H1 (cell line): ENCODE data around the gene TSPAN17. TPM values are rescaled to one million over a fixed set of nuclear protein-coding genes. Genes with fewer than 3 reads are reported as not detected.
A peak's percentile ranks its signal among the peaks of the same experiment; 100 is the strongest.

Experiments used
- CTCF ChIA-PET: fragments of 300-600 bp; sonication (Branson Sonifier 250); formaldehyde crosslinking; loops from one replicate; lab custom pipeline; 2021; ENCODE audit not compliant: partially characterized antibody; lab: Charles Lee
- POLR2A ChIA-PET: fragments of 300-600 bp; sonication (Branson Sonifier 250); formaldehyde crosslinking; loops from one replicate; lab custom pipeline; 2021; ENCODE audit warnings: inconsistent platforms; ENCODE audit not compliant: partially characterized antibody; lab: Charles Lee
- DNase-seq, 2 experiments: peaks; one replicate each; pipeline versions ENCODE4 v3.0.0 to v3.0.0-alpha.2; 2010 to 2022; ENCODE audit warnings: low spot score in 2 of 2, low read depth in 1 of 2, mixed read lengths in 1 of 2
- FAIRE-seq: peaks from 2 replicates; lab custom pipeline; 2011; peaks lifted over from hg19 to GRCh38; lab: Jason Lieb, UNC
- H2AFZ ChIP-seq: 2 replicates; pipeline ENCODE4 v1.8.1; 2012; ENCODE audit warnings: low read length, inconsistent platforms
- H2AK5ac ChIP-seq: 2 replicates; pipeline ENCODE4 v1.6.1; 2013; ENCODE audit warnings: low read depth, low read length
- H2BK120ac ChIP-seq: replicated peaks from 2 replicates; pipeline ENCODE3; 2013; ENCODE audit warnings: low read depth, low read length, inconsistent platforms
- H2BK12ac ChIP-seq: 2 replicates; pipeline ENCODE4 v1.6.1; 2013; ENCODE audit warnings: low read depth, low read length
- H2BK15ac ChIP-seq: 2 replicates; pipeline ENCODE4 v1.6.1; 2013; ENCODE audit warnings: low read length
- H2BK20ac ChIP-seq: 2 replicates; pipeline ENCODE4 v1.6.1; 2013; ENCODE audit warnings: low read length
- H2BK5ac ChIP-seq: 2 replicates; pipeline ENCODE4 v1.6.1; 2013; ENCODE audit warnings: low read depth, low read length
- H3K14ac ChIP-seq: 2 replicates; pipeline ENCODE4 v1.6.1; 2013; ENCODE audit warnings: inconsistent platforms; ENCODE audit not compliant: insufficient read length
- H3K18ac ChIP-seq: 2 replicates; pipeline ENCODE4 v1.6.1; 2013; ENCODE audit warnings: low read length; ENCODE audit errors: extremely low read depth
- H3K23ac ChIP-seq: 2 replicates; pipeline ENCODE4 v1.6.1; 2013; ENCODE audit warnings: inconsistent platforms; ENCODE audit not compliant: insufficient read length
- H3K23me2 ChIP-seq: 2 replicates; pipeline ENCODE4 v1.6.1; 2013; ENCODE audit warnings: low read depth, low read length
- H3K27ac ChIP-seq: 2 replicates; pipeline ENCODE4 v1.6.1; 2011; ENCODE audit warnings: low read depth, low read length, inconsistent platforms
- H3K27me3 ChIP-seq, 4 experiments: replicated peaks in 1 of 4; 1 replicate in 1 of 4; 2 replicates in 3 of 4; pipeline versions ENCODE4 v1.6.1 to v1.8.1; 2011 to 2013; ENCODE audit warnings: low read length in 3 of 4, mild to moderate bottlenecking in 3 of 4, inconsistent platforms in 2 of 4, mixed read lengths in 2 of 4, moderate library complexity in 1 of 4; ENCODE audit not compliant: control insufficient read depth in 3 of 4, insufficient read depth in 3 of 4; ENCODE audit errors: extremely low read depth in 1 of 4
- H3K36me3 ChIP-seq, 4 experiments: 2 replicates each; pipeline versions ENCODE4 v1.6.1 to v1.8.1; 2011 to 2013; ENCODE audit warnings: mild to moderate bottlenecking in 4 of 4, low read length in 3 of 4, moderate library complexity in 2 of 4, control low read depth in 1 of 4, inconsistent platforms in 1 of 4; ENCODE audit not compliant: insufficient read depth in 4 of 4, control insufficient read depth in 2 of 4
- H3K4ac ChIP-seq: replicated peaks from 2 replicates; pipeline ENCODE3; 2013; ENCODE audit warnings: low read length, low read depth, mixed read lengths, inconsistent platforms; ENCODE audit not compliant: insufficient read length
- H3K4me1 ChIP-seq, 4 experiments: replicated peaks in 1 of 4; 1 replicate in 1 of 4; 2 replicates in 3 of 4; pipeline versions ENCODE4 v1.6.1 to v1.8.1; 2011 to 2013; ENCODE audit warnings: low read length in 3 of 4, inconsistent platforms in 2 of 4, mixed read lengths in 1 of 4; ENCODE audit not compliant: insufficient read depth in 4 of 4, control insufficient read depth in 3 of 4
- H3K4me2 ChIP-seq, 2 experiments: 2 replicates each; pipeline versions ENCODE4 v1.6.1 to v1.8.1; 2011 to 2013; ENCODE audit warnings: low read depth in 2 of 2, low read length in 2 of 2, control low read depth in 1 of 2, inconsistent platforms in 1 of 2, mild to moderate bottlenecking in 1 of 2; ENCODE audit not compliant: insufficient read depth in 1 of 2
- H3K4me3 ChIP-seq, 4 experiments: fragments of 200-600, 300-600 bp in 1 of 4; sonication (generic), shearing (Covaris generic), sonication (Bioruptor Twin) in 1 of 4; 2 replicates each; pipeline versions ENCODE4 v1.5.1 to v1.8.1; 2011 to 2016; ENCODE audit warnings: low read length in 4 of 4, low read depth in 3 of 4, control low read depth in 2 of 4, inconsistent platforms in 2 of 4, mild to moderate bottlenecking in 2 of 4, mixed read lengths in 1 of 4, moderate library complexity in 1 of 4; ENCODE audit not compliant: insufficient read depth in 2 of 4; ENCODE audit errors: extremely low read depth in 1 of 4
- H3K56ac ChIP-seq: replicated peaks from 2 replicates; pipeline ENCODE3; 2013; ENCODE audit warnings: low read depth, mild to moderate bottlenecking, mixed read lengths, low read length, inconsistent platforms; ENCODE audit not compliant: insufficient read length
- H3K79me1 ChIP-seq: 2 replicates; pipeline ENCODE4 v1.6.1; 2013; ENCODE audit warnings: low read depth, low read length, control low read depth
- H3K79me2 ChIP-seq, 2 experiments: 2 replicates each; pipeline versions ENCODE4 v1.6.1 to v1.8.1; 2012 to 2013; ENCODE audit warnings: low read length in 2 of 2, mild to moderate bottlenecking in 2 of 2, inconsistent platforms in 1 of 2; ENCODE audit not compliant: insufficient read depth in 2 of 2, control insufficient read depth in 1 of 2
- H3K9ac ChIP-seq, 4 experiments: replicated peaks in 1 of 4; 1 replicate in 1 of 4; 2 replicates in 3 of 4; pipeline versions ENCODE4 v1.6.1 to v1.8.1; 2011 to 2013; ENCODE audit warnings: low read depth in 3 of 4, low read length in 3 of 4, control low read depth in 2 of 4, mild to moderate bottlenecking in 2 of 4, moderate library complexity in 2 of 4, inconsistent platforms in 1 of 4; ENCODE audit errors: extremely low read depth in 1 of 4
- H3K9me3 ChIP-seq, 2 experiments: 2 replicates each; pipeline versions ENCODE4 v1.6.1 to v1.8.1; 2012 to 2013; ENCODE audit warnings: mild to moderate bottlenecking in 2 of 2, moderate library complexity in 2 of 2, control low read depth in 1 of 2, inconsistent platforms in 1 of 2, low read depth in 1 of 2, low read length in 1 of 2, mixed read lengths in 1 of 2; ENCODE audit not compliant: insufficient read depth in 2 of 2
- H4K20me1 ChIP-seq, 2 experiments: replicated peaks in 1 of 2; 2 replicates each; pipeline versions ENCODE3 to v1.8.1; 2011 to 2013; ENCODE audit warnings: inconsistent platforms in 2 of 2, low read length in 2 of 2, mild to moderate bottlenecking in 1 of 2; ENCODE audit not compliant: insufficient read depth in 2 of 2, control insufficient read depth in 1 of 2
- H4K5ac ChIP-seq: 2 replicates; pipeline ENCODE4 v1.6.1; 2013; ENCODE audit warnings: low read length, low read depth, mixed read lengths, inconsistent platforms; ENCODE audit not compliant: insufficient read length
- H4K8ac ChIP-seq: 2 replicates; pipeline ENCODE4 v1.8.0; 2013; ENCODE audit warnings: mild to moderate bottlenecking, moderate library complexity, low read length, inconsistent platforms; ENCODE audit not compliant: insufficient read depth; ENCODE audit errors: extremely low read depth
- H4K91ac ChIP-seq: replicated peaks from 2 replicates; pipeline ENCODE3; 2013; ENCODE audit warnings: low read length, mixed read lengths, inconsistent platforms; ENCODE audit not compliant: insufficient read length
- CEBPB ChIP-seq: IDR thresholded peaks from 2 replicates; pipeline ENCODE4 v1.6.1; 2012; ENCODE audit warnings: low read depth, low read length
- EZH2 ChIP-seq: fragments of 200-600 bp; sonication (generic); IDR thresholded peaks from 2 replicates; pipeline ENCODE4 v1.7.1; 2012; ENCODE audit warnings: low read depth, mild to moderate bottlenecking, moderate library complexity, low read length, inconsistent platforms; ENCODE audit not compliant: severe bottlenecking
- GABPA ChIP-seq: IDR thresholded peaks from 2 replicates; pipeline ENCODE4 v1.6.1; 2011; ENCODE audit warnings: mild to moderate bottlenecking, low read length, moderate library complexity, borderline replicate concordance; ENCODE audit not compliant: insufficient read depth
- JUN ChIP-seq: IDR thresholded peaks from 2 replicates; pipeline ENCODE4 v1.6.1; 2011; ENCODE audit warnings: low read depth, mild to moderate bottlenecking, improper control_type of control experiment, low read length
- KDM1A ChIP-seq: fragments of 200-600, 300-600 bp; sonication (generic); IDR thresholded peaks from 2 replicates; pipeline ENCODE4 v1.7.1; 2016; ENCODE audit warnings: mild to moderate bottlenecking, low read length, borderline replicate concordance
- KDM4A ChIP-seq: IDR thresholded peaks from one replicate; pipeline ENCODE4 v1.7.1; 2012; ENCODE audit warnings: low read depth, mild to moderate bottlenecking, moderate library complexity, low read length, inconsistent platforms; ENCODE audit not compliant: severe bottlenecking
- SIRT6 ChIP-seq: IDR thresholded peaks from one replicate; pipeline ENCODE4 v1.7.1; 2012; ENCODE audit warnings: low read length, inconsistent platforms
- SP1 ChIP-seq: IDR thresholded peaks from 2 replicates; pipeline ENCODE4 v1.6.1; 2011; ENCODE audit warnings: low read depth, low read length
- SP2 ChIP-seq: IDR thresholded peaks from 2 replicates; pipeline ENCODE4 v1.6.1; 2012; ENCODE audit warnings: mild to moderate bottlenecking, low read length, inconsistent platforms
- SUZ12 ChIP-seq: fragments of 200-600 bp; sonication (generic); IDR thresholded peaks from 2 replicates; pipeline ENCODE4 v1.6.1; 2012; ENCODE audit warnings: mild to moderate bottlenecking, inconsistent platforms, low read length, moderate library complexity, mixed read lengths
- USF2 ChIP-seq: IDR thresholded peaks from 2 replicates; pipeline ENCODE4 v1.6.1; 2011; ENCODE audit warnings: low read length, improper control_type of control experiment
- ZNF274 ChIP-seq: IDR thresholded peaks from 2 replicates; pipeline ENCODE4 v1.7.0; 2012; ENCODE audit warnings: low read length, borderline replicate concordance; ENCODE audit errors: extremely low read depth
- WGBS, 2 experiments: shearing (Covaris generic) in 1 of 2; methylation state at CpG; one replicate each; pipeline versions ENCODE4 v1.1.6 to v1.1.7; 2013 to 2015; ENCODE audit warnings: low lambda C conversion rate in 2 of 2, mixed read lengths in 2 of 2, inconsistent platforms in 1 of 2, low coverage in 1 of 2, missing lambda C conversion rate in 1 of 2; ENCODE audit not compliant: insufficient replicate concordance in 2 of 2, insufficient coverage in 1 of 2, insufficient read length in 1 of 2; ENCODE audit errors: extremely low coverage in 1 of 2, missing lambda C conversion rate in 1 of 2; 5-methylcytosine and 5-hydroxymethylcytosine counted together
- polyA plus RNA-seq, 7 experiments: library from polyadenylated mRNA; depleted of rRNA in 3 of 7; stranded (reverse) in 5 of 7; unstranded in 2 of 7; fragments of >200 nt in 5 of 7; fragments of 200-250 nt in 2 of 7; gene quantifications; 1 replicate in 5 of 7; 2 replicates in 1 of 7; 4 replicates in 1 of 7; pipeline versions ENCODE4 v1.2.1 to v1.2.3, GENCODE V29; 2011 to 2013; ENCODE audit warnings: missing spikeins in 2 of 7, mixed read lengths in 2 of 7
- total RNA-seq: library from RNA; stranded (reverse); fragmentation: NEBNext Ultra II Directional; extraction: Animal tissue kit (Norgen Biotek cat#: 25700); gene quantifications from 2 replicates; pipeline ENCODE4 v1.2.1, GENCODE V29; 2021

Gene TSPAN17
- total and polyA plus RNA-seq, 2 of the 8 experiments (the other 6 are each of a cell fraction or from before 2014, with no cell fraction given): 41.5 to 53.7 TPM

GRCh38 chr5:176614805-176615478 lies 32.3 kb upstream of the TSPAN17 start:
- no peaks in the 10 kb centered on the region for H3K36me3 ChIP-seq
- no peak overlapping the region for H2BK5ac ChIP-seq
- H3K4me1 ChIP-seq: peaks cover 0 to 6% (median 4%) of the 10 kb centered on the region in 4 experiments; a peak in 6 of 7 replicates
- no peak overlapping the region for H3K14ac ChIP-seq
- no peak overlapping the region for H4K5ac ChIP-seq
- no peak overlapping the region for H4K91ac ChIP-seq
- no peak overlapping the region for H3K4me2 ChIP-seq
- H3K23ac ChIP-seq: no peak overlapping the region
- no peak overlapping the region for H2BK120ac ChIP-seq
- peak overlapping the region; percentile 68; the same call in 1 of the 2 replicates for H2BK12ac ChIP-seq
- peaks cover 6 to 37% (median 24%) of the 10 kb centered on the region in 4 experiments; a peak in 6 of 7 replicates for H3K27me3 ChIP-seq
- no peaks in the 10 kb centered on the region for H3K79me2 ChIP-seq
- H2BK20ac ChIP-seq: no peak overlapping the region
- peaks cover 0 to 5% of the 10 kb centered on the region in 2 experiments; a peak in 1 of 4 replicates for H3K9me3 ChIP-seq
- ChIA-PET POLR2A (interaction anchor here (1.8 kb wide), 1 partner anchor 78 kb away, joined by 6 read pairs; the partner anchor contains the start of gene RNF44), CTCF (no interaction called here)
- H3K23me2 ChIP-seq: peaks cover 5% of the 10 kb centered on the region; the same call in 1 of the 2 replicates
- FAIRE-seq (no peak), DNase-seq (no peak)
- H3K18ac ChIP-seq: no peak overlapping the region
- no peaks in the 10 kb centered on the region for H3K79me1 ChIP-seq
- no peak overlapping the region for H2AK5ac ChIP-seq
- no peak overlapping the region for H3K27ac ChIP-seq
- peaks cover 0 to 6% of the 10 kb centered on the region in 2 experiments for H4K20me1 ChIP-seq
- no peak overlapping the region for H3K4ac ChIP-seq
- no peak overlapping the region for H4K8ac ChIP-seq
- no peak overlapping the region for H2BK15ac ChIP-seq
- WGBS, 2 experiments: 78% methylated on average over 8 of the region's 8 CpGs; no CpG with 5 or more reads in 1 of the 2 experiments
- H3K9ac ChIP-seq: no peak overlapping the region
- no peak overlapping the region for H3K56ac ChIP-seq
- H2AFZ ChIP-seq: no peak overlapping the region
- no peak overlapping the region for H3K4me3 ChIP-seq
- no peak for TF ChIP-seq JUN
- TF ChIP-seq SP2: no peak
- TF ChIP-seq USF2: no peak
- no peak for TF ChIP-seq GABPA
- TF ChIP-seq KDM1A: no peak
- TF ChIP-seq ZNF274: no peak
- TF ChIP-seq CEBPB: no peak
- TF ChIP-seq EZH2: no peak
- TF ChIP-seq SP1: no peak
- no peak for TF ChIP-seq KDM4A
- no peak for TF ChIP-seq SIRT6
- no peak for TF ChIP-seq SUZ12
